Endothelial cell of umbilical vein (primary cell): ENCODE data around the gene FLT1. TPM values are rescaled to one million over a fixed set of nuclear protein-coding genes. Genes with fewer than 3 reads are reported as not detected.

ENCODE experiments used
- BruUV-seq: library from RNA; stranded (reverse); fragments of 400-500 nt; replicated peaks from 2 replicates; lab custom pipeline; 2021; lab: Mats Ljungman, UMichigan
- CTCF ChIA-PET: fragments of 300-600, 350-600 bp; sonication (Branson Sonifier 250); formaldehyde crosslinking; loops from one replicate; lab custom pipeline; 2021; ENCODE audit warnings: antibody characterized with exemption, inconsistent platforms; lab: Charles Lee
- POLR2A ChIA-PET: fragments of 300-600, 350-600 bp; sonication (Branson Sonifier 250); formaldehyde crosslinking; loops from one replicate; lab custom pipeline; 2021; ENCODE audit warnings: antibody characterized with exemption, inconsistent platforms; lab: Charles Lee
- DNase-seq: peaks from one replicate; pipeline ENCODE4 v3.0.0-alpha.2; 2011; ENCODE audit warnings: low read depth, low spot score
- FAIRE-seq: peaks from 2 replicates; lab custom pipeline; 2011; peaks lifted over from hg19 to GRCh38; lab: Jason Lieb, UNC
- H2AFZ ChIP-seq: 2 replicates; pipeline ENCODE4 v1.6.0; 2012; ENCODE audit warnings: low read depth, low read length, control low read depth, inconsistent platforms
- H3K27ac ChIP-seq: 2 replicates; pipeline ENCODE4 v1.5.1; 2011; ENCODE audit warnings: low read depth, mild to moderate bottlenecking, control low read depth, low read length, moderate library complexity; ENCODE audit not compliant: insufficient read depth
- H3K27me3 ChIP-seq, 2 experiments: 2 replicates each; pipeline versions ENCODE4 v1.6.0 to v1.6.1; 2011; ENCODE audit warnings: low read length in 2 of 2, mixed read lengths in 1 of 2; ENCODE audit not compliant: control insufficient read depth in 2 of 2, insufficient read depth in 2 of 2
- H3K36me3 ChIP-seq, 2 experiments: 2 replicates in 1 of 2; 3 replicates in 1 of 2; pipeline ENCODE4 v1.5.1; 2011; ENCODE audit warnings: low read length in 2 of 2, mild to moderate bottlenecking in 1 of 2, moderate library complexity in 1 of 2; ENCODE audit not compliant: control insufficient read depth in 2 of 2, insufficient read depth in 2 of 2; ENCODE audit errors: extremely low read depth in 1 of 2
- H3K4me1 ChIP-seq: 3 replicates; pipeline ENCODE4 v1.5.1; 2011; ENCODE audit warnings: mild to moderate bottlenecking, low read length; ENCODE audit not compliant: control insufficient read depth, insufficient read depth; ENCODE audit errors: extremely low read depth
- H3K4me2 ChIP-seq: 2 replicates; pipeline ENCODE4 v1.6.1; 2011; ENCODE audit warnings: low read length, control low read depth, mixed read lengths; ENCODE audit not compliant: insufficient read depth
- H3K4me3 ChIP-seq, 3 experiments: fragments of 200-600 bp in 1 of 3; sonication (generic), shearing (Covaris generic) in 1 of 3; replicated peaks in 1 of 3; 2 replicates each; pipeline ENCODE4 v1.5.1; 2011 to 2016; ENCODE audit warnings: control low read depth in 3 of 3, low read length in 3 of 3, mild to moderate bottlenecking in 2 of 3, inconsistent platforms in 1 of 3, low read depth in 1 of 3, moderate library complexity in 1 of 3; ENCODE audit not compliant: insufficient read depth in 1 of 3
- H3K79me2 ChIP-seq: 2 replicates; pipeline ENCODE4 v1.6.0; 2012; ENCODE audit warnings: low read length, inconsistent platforms; ENCODE audit not compliant: control insufficient read depth, insufficient read depth
- H3K9ac ChIP-seq: replicated peaks from 2 replicates; pipeline ENCODE3; 2011; ENCODE audit warnings: low read length, control low read depth; ENCODE audit not compliant: insufficient read depth; ENCODE audit errors: extremely low read depth
- H3K9me1 ChIP-seq: replicated peaks from 3 replicates; pipeline ENCODE4 v1.6.0; 2011; ENCODE audit warnings: mild to moderate bottlenecking, low read length; ENCODE audit not compliant: control insufficient read depth, insufficient read depth; ENCODE audit errors: extremely low read depth
- H3K9me3 ChIP-seq: replicated peaks from 2 replicates; pipeline ENCODE4 v1.5.1; 2012; ENCODE audit warnings: low read length, inconsistent platforms; ENCODE audit not compliant: control insufficient read depth, insufficient read depth
- H4K20me1 ChIP-seq: replicated peaks from 2 replicates; pipeline ENCODE3; 2011; ENCODE audit warnings: mild to moderate bottlenecking, low read length; ENCODE audit not compliant: control insufficient read depth, insufficient read depth; ENCODE audit errors: extremely low read depth
- CTCF ChIP-seq, 2 donors: IDR thresholded peaks; 1 replicate in 1 of 2; 2 replicates in 1 of 2; pipeline ENCODE4 v1.5.1; 2011; ENCODE audit warnings: low read length in 2 of 2, mild to moderate bottlenecking in 2 of 2, moderate library complexity in 2 of 2, control low read depth in 1 of 2, inconsistent platforms in 1 of 2, low read depth in 1 of 2; ENCODE audit not compliant: insufficient read depth in 1 of 2; ENCODE audit errors: extremely low read depth in 1 of 2
- EZH2 ChIP-seq: IDR thresholded peaks from 2 replicates; pipeline ENCODE4 v1.6.1; 2012; ENCODE audit warnings: borderline replicate concordance, low read depth, mild to moderate bottlenecking, moderate library complexity, low read length, inconsistent platforms; ENCODE audit not compliant: severe bottlenecking
- FOS ChIP-seq: IDR thresholded peaks from 2 replicates; pipeline ENCODE4 v1.6.1; 2011; ENCODE audit warnings: mild to moderate bottlenecking, low read length, moderate library complexity, borderline replicate concordance; ENCODE audit not compliant: insufficient read depth
- GATA2 ChIP-seq: IDR thresholded peaks from 2 replicates; pipeline ENCODE4 v1.7.0; 2011; ENCODE audit warnings: low read depth, mild to moderate bottlenecking, moderate library complexity, mixed read lengths, low read length; ENCODE audit not compliant: insufficient read length, insufficient read depth
- JUN ChIP-seq: IDR thresholded peaks from 2 replicates; pipeline ENCODE4 v1.6.1; 2011; ENCODE audit warnings: borderline replicate concordance, low read depth; ENCODE audit not compliant: insufficient read length, insufficient read depth
- MAX ChIP-seq: IDR thresholded peaks from 2 replicates; pipeline ENCODE4 v1.6.1; 2011; ENCODE audit not compliant: insufficient read depth, insufficient read length
- MYC ChIP-seq: IDR thresholded peaks from one replicate; pipeline ENCODE4 v1.6.1; 2011; ENCODE audit warnings: mild to moderate bottlenecking, low read depth, low read length
- POLR2A ChIP-seq: IDR thresholded peaks from 2 replicates; pipeline ENCODE4 v1.6.1; 2012; ENCODE audit warnings: low read depth, mild to moderate bottlenecking, control low read depth, low read length
- POLR2AphosphoS5 ChIP-seq: IDR thresholded peaks from 2 replicates; pipeline ENCODE4 v1.6.1; 2012; ENCODE audit warnings: low read depth, mild to moderate bottlenecking, control low read depth, low read length, moderate library complexity; ENCODE audit not compliant: insufficient read depth
- dilution Hi-C: fragments of 300-500 bp; cut with MboI; formaldehyde crosslinking; loops from one replicate; pipeline ENCODE4 v1.15.0; 2019; ENCODE audit warnings: low sequenced_read_pairs; ENCODE audit not compliant: extremely low pct_ligation_motif_present
- intact Hi-C: fragments of 100-400 bp; cut with micrococcal nuclease; formaldehyde crosslinking; loops from one replicate; pipeline ENCODE4 v1.10.0; 2022
- polyA plus RNA-seq, 4 experiments: library from polyadenylated mRNA; depleted of rRNA in 3 of 4; stranded (reverse) in 3 of 4; unstranded in 1 of 4; fragments of >200 nt; gene quantifications; 2 replicates each; pipeline versions ENCODE4 v1.2.1 to v1.2.3, GENCODE V29; 2011 to 2012; ENCODE audit warnings: missing spikeins in 1 of 4
- total RNA-seq: library from RNA; stranded (reverse); gene quantifications from 2 replicates; pipeline ENCODE4 v1.2.3, GENCODE V29; 2021

The FLT1 gene
- total and polyA plus RNA-seq, 2 donors (not counting 3 experiments of a cell fraction or from before 2014, with no cell fraction given): 16.0 to 104 TPM

GRCh38 chr13:28349907-28350654, 144.8 kb downstream of the FLT1 start:
- no peak overlapping the region for H3K9ac ChIP-seq
- no peak overlapping the region for H3K27ac ChIP-seq
- H4K20me1 ChIP-seq: no peaks in the 10 kb centered on the region
- no TSS peak for BruUV-seq
- H3K9me3 ChIP-seq: no peaks in the 10 kb centered on the region
- CTCF ChIA-PET: no interaction called here
- intact Hi-C loops: no loop called here
- POLR2A ChIA-PET: no interaction called here
- H3K36me3 ChIP-seq: no peaks in the 10 kb centered on the region
- H3K27me3 ChIP-seq: no peaks in the 10 kb centered on the region
- H3K79me2 ChIP-seq: no peaks in the 10 kb centered on the region
- DNase-seq (no peak), FAIRE-seq (no peak)
- peaks cover 53% of the 10 kb centered on the region for H3K4me1 ChIP-seq
- TF ChIP-seq CTCF (IDR thresholded peaks at IDR 0.05; ENCODE audit: extremely low read depth in 1 of 2, insufficient read depth in 1 of 2, low read depth in 1 of 2, low read length in 2 of 2): no peak
- no peak for TF ChIP-seq FOS
- no peak for TF ChIP-seq POLR2A
- no peak for TF ChIP-seq EZH2
- TF ChIP-seq MAX: no peak
- TF ChIP-seq POLR2AphosphoS5: no peak
- TF ChIP-seq GATA2: no peak
- TF ChIP-seq MYC: no peak
- TF ChIP-seq JUN: no peak
- H3K9me1 ChIP-seq: no peaks in the 10 kb centered on the region
- no peak overlapping the region for H2AFZ ChIP-seq
- dilution Hi-C loops: no loop called here
- H3K4me2 ChIP-seq: no peak overlapping the region
- no peak overlapping the region for H3K4me3 ChIP-seq
